Endometrial microvascular endothelial cells (primary cell): ENCODE measurements around the gene PKNOX2. TPM values are rescaled to one million over a fixed set of nuclear protein-coding genes. Genes with fewer than 3 reads are reported as not detected.

Experiments
- in situ Hi-C: cut with HindIII; loops from 2 replicates; pipeline ENCODE4 v1.10.0; 2017; ENCODE audit warnings: low sequenced_read_pairs, low pct_unique_long_range_greater_than_20kb; ENCODE audit errors: inconsistent ontology term
- total RNA-seq: library from RNA; depleted of rRNA; stranded (reverse); fragments of >200 nt; gene quantifications from one replicate; pipeline ENCODE4 v1.2.3, GENCODE V29; 2015; ENCODE audit errors: inconsistent ontology term

Gene PKNOX2
- total RNA-seq, 1 donor from 2014 or later: not detected

- in situ Hi-C loops: no loop called here
These were observed 174.6 kb downstream of the PKNOX2 start for GRCh38 chr11:125338886-125339811.

DNA sequence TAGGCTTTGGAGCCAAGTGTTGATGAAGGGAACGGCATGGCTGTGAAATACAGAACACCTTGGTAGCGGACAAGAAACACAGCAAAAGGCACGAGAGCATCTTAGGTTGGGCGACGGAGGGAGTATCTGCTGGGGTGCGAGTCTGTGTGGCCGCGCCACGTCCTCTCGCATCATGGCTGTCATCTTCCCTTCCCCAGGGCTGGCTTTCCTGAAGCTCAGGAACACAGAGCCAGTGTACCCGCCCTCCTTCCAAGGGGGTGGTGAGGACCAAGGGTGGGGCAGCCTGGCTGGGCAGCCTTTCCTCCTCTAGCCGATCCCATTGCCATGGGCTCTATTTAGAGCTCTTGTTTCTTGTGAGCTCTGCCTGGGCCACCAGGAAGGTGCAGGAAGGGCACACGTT is 177.1 kb downstream of the PKNOX2 start:
- in situ Hi-C loops: no loop called here

- in situ Hi-C loops: no loop called here
These were observed 177.9 kb downstream of the PKNOX2 start for GRCh38 chr11:125342281-125342930.

- in situ Hi-C loops: no loop called here
These were observed 178.7 kb downstream of the PKNOX2 start for GRCh38 chr11:125343086-125343717.

- in situ Hi-C loops: no loop called here
These were observed 179.2 kb downstream of the PKNOX2 start for GRCh38 chr11:125343718-125344131.

DNA sequence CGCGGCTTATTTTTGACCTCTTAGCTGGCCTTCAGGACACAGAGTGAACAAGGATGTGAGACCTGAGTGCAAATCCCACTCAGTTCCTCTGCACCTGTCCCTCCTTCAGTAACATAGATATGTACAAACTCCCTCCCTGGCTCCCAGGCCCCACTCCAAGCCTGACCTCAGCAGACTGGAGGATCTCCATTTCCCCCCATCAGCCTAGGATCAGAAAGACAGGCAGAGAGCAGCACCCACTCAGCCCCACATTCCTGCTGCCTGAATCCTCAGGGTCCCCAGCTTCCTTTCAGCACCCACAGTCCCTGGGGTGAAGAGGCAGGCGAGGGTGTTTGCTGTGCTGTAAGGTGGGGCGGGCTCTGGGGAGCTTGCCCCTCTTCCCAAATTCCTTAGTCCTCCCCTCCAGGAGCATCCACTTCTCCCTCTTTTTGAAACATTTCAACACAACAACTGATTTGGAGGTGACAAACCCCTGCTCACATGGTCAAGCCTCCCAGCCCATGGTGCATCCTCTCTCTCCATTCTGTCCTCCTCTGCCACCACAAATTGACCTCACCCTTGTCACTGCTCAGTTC is 180.4 kb downstream of the PKNOX2 start:
- in situ Hi-C loops: no loop called here

DNA sequence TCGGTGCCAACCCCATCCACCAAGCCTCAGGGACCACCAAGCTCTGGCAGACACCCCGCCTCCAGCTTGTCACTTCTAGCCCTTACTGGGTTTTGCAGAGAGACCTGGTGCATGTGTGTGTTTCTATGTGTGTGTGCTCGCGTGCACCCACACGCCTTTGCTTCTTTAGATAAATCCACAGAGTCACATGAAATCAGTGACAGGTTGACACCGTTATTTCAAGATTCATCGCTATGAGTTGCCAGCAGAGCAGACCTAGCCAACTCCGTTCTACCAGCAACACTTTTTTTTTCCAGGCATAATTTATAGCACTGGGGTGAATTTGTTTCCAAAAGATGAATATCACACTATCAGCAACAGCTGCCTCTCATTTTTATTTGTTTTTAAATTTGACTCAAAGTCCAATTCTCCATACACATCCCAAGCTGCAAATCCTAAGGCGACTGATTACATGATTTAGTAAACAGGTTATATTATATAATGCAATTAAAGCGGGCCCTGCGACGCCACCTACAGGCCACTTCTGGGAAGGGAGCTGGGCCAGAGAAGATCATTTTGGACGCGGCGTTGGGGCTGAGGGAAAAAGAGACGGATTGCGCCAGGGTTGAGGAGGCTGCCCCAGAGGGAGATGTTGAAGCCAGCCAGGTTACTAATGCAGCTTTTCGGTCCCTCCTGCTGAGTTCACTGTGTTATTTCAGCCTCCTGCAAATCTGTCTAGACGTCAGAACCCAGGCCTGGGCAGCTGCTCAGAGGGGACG is 181.0 kb downstream of the PKNOX2 start:
- in situ Hi-C loops: no loop called here

DNA sequence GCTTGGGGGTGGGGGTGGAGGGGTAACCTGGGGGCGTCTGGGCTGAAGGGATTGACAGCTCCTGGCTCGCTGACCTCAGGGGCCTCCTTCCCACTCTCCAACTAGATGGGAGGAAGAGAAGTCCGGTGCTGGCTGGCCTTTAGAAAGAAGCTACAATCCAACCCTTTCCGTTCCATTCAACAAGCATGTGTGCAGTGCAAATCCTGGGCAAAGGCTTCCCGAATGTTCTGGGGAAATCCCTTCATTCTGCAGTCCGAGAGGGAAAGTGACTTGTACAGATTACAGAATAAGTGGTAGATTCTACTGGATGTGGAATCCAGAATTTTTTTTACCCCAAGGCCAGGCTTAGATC is 181.6 kb downstream of the PKNOX2 start:
- in situ Hi-C loops: no loop called here

- in situ Hi-C loops: no loop called here
These were observed 182.2 kb downstream of the PKNOX2 start for GRCh38 chr11:125346565-125347260.

- in situ Hi-C loops: no loop called here
These were observed 182.7 kb downstream of the PKNOX2 start for GRCh38 chr11:125347261-125347585.

GRCh38 chr11:125348141-125348651 is 183.6 kb downstream of the PKNOX2 start:
- in situ Hi-C loops: no loop called here

GRCh38 chr11:125348674-125349309 is 184.2 kb downstream of the PKNOX2 start:
- in situ Hi-C loops: no loop called here

DNA sequence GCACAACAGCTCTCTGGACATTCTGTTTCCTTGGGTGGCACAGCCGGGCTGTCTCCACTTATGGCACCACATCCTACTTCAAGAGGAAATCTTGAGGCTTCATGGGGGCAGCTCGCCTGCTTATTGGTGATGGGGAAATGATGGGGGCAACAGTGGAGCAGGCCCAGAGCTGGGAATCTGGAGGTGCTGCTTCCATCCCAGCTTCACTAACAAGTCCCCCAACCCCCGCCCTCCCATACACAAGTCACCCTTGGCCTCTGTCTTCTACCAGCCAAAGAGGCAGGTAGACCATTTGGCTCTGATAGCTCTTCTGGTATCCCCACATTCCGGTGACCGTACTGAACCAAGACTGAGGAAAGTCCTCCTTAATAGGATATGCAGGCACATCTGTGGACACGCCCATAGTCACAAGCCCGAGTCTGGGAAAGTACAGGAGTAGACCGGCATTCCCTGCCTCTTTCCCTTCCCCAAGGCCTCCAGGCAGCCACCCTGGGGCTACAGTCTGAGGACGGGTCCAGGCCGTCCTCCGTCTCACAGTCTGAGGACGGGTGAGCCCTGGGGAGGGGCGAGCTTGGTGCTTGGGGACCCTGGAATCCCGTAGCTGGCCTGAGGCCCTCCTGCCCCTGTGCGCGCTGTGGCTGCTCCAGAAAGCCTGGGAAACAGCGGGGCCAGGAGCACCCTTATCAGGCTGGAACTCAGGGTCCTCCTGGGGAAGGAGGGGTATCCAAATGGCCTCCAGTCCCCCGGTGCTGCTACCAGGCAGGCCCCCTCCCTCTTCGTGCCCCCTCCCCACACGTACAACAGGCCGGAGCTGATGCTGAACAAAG is 185.9 kb downstream of the PKNOX2 start:
- in situ Hi-C loops: no loop called here

DNA sequence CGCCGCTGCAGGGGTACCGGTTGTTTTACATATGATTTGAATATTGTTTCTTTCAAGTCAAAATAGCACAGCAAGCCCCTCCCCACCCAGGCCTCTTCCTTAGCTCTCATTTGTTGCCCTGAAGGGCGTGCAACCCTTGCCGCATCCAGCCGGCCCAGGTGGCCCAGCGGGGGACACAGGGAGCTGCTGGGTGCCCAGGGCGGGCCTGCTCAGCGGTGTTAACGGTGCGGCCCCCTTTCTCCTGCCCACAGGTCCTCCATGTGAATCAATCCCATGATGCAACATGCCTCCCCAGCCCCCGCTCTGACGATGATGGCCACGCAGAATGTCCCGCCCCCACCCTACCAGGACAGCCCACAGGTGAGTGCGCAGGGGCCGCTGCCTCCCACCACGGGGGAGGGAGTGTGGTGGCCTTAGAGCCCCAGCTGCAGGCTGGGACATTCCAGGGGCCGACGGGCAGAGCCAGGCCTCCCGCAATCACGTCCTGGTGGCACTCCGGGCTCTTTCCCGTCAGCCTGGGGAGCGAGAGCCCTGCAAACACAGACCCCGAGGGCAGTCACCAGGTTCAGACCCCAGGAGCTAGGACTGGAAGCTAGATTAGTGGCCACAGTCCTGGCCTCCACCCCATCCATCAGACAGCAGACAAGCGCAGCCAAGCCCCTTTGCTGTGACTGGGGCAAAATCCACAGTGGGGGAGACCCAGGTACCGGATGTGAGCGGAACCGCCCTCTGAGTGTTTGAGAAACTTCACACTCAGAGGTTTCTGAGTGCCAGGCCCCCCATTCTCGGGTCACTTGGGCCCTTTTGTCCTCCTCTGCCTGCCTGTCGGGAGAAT is 186.7 kb downstream of the PKNOX2 start:
- in situ Hi-C loops: no loop called here

GRCh38 chr11:125351868-125352250 is 187.3 kb downstream of the PKNOX2 start:
- in situ Hi-C loops: no loop called here

DNA sequence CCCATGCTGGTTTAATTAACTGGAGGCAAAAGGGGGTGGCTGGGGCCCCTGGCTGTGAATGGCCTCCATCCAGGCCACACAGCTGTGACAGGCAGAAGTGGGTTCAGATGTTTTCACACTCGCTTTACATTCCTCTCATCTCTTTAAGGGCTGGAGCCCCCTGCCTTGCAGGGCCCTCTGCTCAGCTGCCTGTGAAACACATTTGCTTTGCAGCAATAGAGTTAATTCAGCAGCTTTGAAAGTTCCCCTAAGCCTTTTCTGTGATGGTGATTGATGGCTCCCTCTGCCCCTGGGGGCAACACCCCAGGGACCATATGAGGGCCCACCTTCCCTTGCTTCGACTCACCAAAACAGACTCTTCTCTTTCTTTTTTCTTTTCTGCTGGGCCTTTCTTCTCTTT is 192.2 kb downstream of the PKNOX2 start:
- in situ Hi-C loops: no loop called here
